ENCODE data around the gene KLK2. TPM values are rescaled to one million over a fixed set of nuclear protein-coding genes. Genes with fewer than 3 reads are reported as not detected.

KLK2 gene
- total RNA-seq, 5 donors from 2014 or later (not counting 1 experiment from before 2014, with no cell fraction given) = not detected

DNA sequence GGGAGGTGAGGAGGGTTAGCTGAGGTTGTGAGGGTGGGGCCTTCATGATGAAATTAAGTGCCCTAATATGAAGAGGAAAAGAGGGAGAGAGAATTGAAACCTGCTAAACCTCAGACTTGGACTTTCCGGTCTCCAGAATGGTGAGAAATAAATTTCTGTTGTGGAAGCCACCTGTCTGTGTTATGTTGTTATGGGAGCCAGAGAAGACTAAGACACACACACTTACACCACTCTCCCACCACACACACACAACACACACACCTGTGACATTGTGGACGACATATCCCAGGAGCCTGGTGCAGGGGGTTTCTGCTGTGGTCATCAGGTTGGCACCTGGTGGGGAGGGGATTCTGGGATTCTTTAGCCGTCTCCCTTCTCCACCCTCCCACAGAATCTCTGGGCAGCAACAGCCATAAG, 24.0 kb downstream of the KLK2 start:
- H3K4me3 ChIP-seq (ENCODE audit: control insufficient read depth in 1 of 2, extremely low read depth in 1 of 2, low read length in 1 of 2) = no peak overlapping the region
- ATAC-seq (replicated peaks in 1 of 4) (no peak), DNase-seq (no peak)
- H3K4me1 ChIP-seq (ENCODE audit: control insufficient read depth in 1 of 2, extremely low read depth in 1 of 2, insufficient read depth in 2 of 2, low read length in 2 of 2) = no peaks in the 10 kb centered on the region
- peaks cover 0 to 4% (median 4%) of the 10 kb centered on the region in 3 donors for H3K9me3 Mint-ChIP-seq
- no peaks in the 10 kb centered on the region for H3K36me3 ChIP-seq (ENCODE audit: control insufficient read depth in 2 of 2, extremely low read depth in 1 of 2, insufficient read depth in 1 of 2, low read length in 1 of 2)
- no peaks in the 10 kb centered on the region for H3K4me1 Mint-ChIP-seq
- H3K27ac Mint-ChIP-seq = no peak overlapping the region
- POLR2A ChIA-PET = no interaction called here
- H3K27ac ChIP-seq (ENCODE audit: low read length) = no peak overlapping the region
- CTCF ChIA-PET = no interaction called here
- H3K36me3 Mint-ChIP-seq = no peaks in the 10 kb centered on the region
- H3K9me3 ChIP-seq = no peaks in the 10 kb centered on the region
- no peak overlapping the region for H3K4me3 Mint-ChIP-seq
- peaks cover 26% of the 10 kb centered on the region in 2 donors for H3K27me3 Mint-ChIP-seq
- no CpG with 5 or more reads among the region's 3 CpGs for WGBS (ENCODE audit: insufficient coverage)
- peaks cover 2 to 26% of the 10 kb centered on the region in 2 experiments for H3K27me3 ChIP-seq (replicated peaks in 1 of 2; ENCODE audit: control insufficient read depth in 2 of 2, extremely low read depth in 1 of 2, insufficient read depth in 2 of 2, low read length in 1 of 2)

DNA sequence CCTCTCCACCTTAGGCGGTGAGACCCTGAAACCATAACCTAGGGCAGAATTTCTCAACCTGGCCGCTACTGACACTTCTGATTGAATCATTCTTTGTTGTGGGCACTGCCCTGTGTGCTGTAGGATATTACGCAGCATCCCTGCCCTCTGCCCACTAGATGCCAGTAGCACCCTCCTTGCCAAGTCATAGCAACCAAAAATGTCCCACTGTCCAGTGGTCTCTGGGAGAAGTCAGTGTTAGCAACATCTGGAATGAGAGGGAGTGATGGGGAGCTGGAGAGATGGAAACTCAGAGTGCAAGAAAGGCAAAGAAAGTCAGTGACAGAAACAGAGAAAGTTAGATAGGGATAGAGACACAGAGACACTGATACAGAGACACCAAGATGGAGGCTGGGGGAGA, 24.4 kb downstream of the KLK2 start:
- DNase-seq (no peak), ATAC-seq (replicated peaks in 1 of 4) (no peak)
- Histone ChIP-seq H3K4me3 (ENCODE audit: control insufficient read depth in 1 of 2, extremely low read depth in 1 of 2, low read length in 1 of 2) (no peak overlapping the region), H3K27me3 (replicated peaks in 1 of 2; ENCODE audit: control insufficient read depth in 2 of 2, extremely low read depth in 1 of 2, insufficient read depth in 2 of 2, low read length in 1 of 2) (peaks cover 2 to 23% of the 10 kb centered on the region in 2 experiments), H3K36me3 (ENCODE audit: control insufficient read depth in 2 of 2, extremely low read depth in 1 of 2, insufficient read depth in 1 of 2, low read length in 1 of 2) (no peaks in the 10 kb centered on the region), H3K27ac (ENCODE audit: low read length) (no peak overlapping the region), H3K9me3 (no peaks in the 10 kb centered on the region), H3K4me1 (ENCODE audit: control insufficient read depth in 1 of 2, extremely low read depth in 1 of 2, insufficient read depth in 2 of 2, low read length in 2 of 2) (no peaks in the 10 kb centered on the region)
- no peak overlapping the region for H3K27ac Mint-ChIP-seq
- no peak overlapping the region for H3K4me3 Mint-ChIP-seq
- H3K36me3 Mint-ChIP-seq = no peaks in the 10 kb centered on the region
- peaks cover 22 to 25% of the 10 kb centered on the region in 2 donors for H3K27me3 Mint-ChIP-seq
- CTCF ChIA-PET = no interaction called here
- POLR2A ChIA-PET = no interaction called here
- H3K4me1 Mint-ChIP-seq = no peaks in the 10 kb centered on the region
- WGBS (ENCODE audit: insufficient coverage) = 0% methylated on average over 1 of the region's 3 CpGs
- peaks cover 0 to 4% (median 4%) of the 10 kb centered on the region in 3 donors for H3K9me3 Mint-ChIP-seq

DNA sequence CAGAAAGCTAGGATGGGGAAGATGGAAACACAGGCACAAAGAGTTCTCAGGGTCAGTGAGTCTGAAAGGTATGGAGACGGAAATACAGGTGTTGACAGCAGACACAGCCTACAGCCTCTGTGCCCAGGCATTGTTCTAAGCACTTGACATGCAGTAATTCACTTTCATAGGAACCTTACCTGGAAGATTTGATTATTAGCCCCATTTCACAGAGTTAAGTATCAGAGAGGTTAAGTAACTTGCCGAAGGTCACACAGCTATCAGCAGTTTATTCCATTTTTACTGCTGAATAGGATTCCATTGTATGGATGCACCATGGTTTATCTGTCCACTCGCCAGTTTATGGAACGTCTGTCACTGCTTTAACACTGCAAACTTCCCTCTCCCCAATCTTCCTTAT, 24.8 kb downstream of the KLK2 start:
- peaks cover 0 to 4% (median 4%) of the 10 kb centered on the region in 3 donors for H3K9me3 Mint-ChIP-seq
- H3K9me3 ChIP-seq = no peaks in the 10 kb centered on the region
- WGBS (ENCODE audit: insufficient coverage) = 86% methylated on average over 1 of the region's 4 CpGs
- peaks cover 22 to 24% of the 10 kb centered on the region in 2 donors for H3K27me3 Mint-ChIP-seq
- no peak overlapping the region for H3K4me3 Mint-ChIP-seq
- no peak overlapping the region for H3K4me3 ChIP-seq (ENCODE audit: control insufficient read depth in 1 of 2, extremely low read depth in 1 of 2, low read length in 1 of 2)
- no peaks in the 10 kb centered on the region for H3K36me3 Mint-ChIP-seq
- CTCF ChIA-PET = no interaction called here
- H3K27ac ChIP-seq (ENCODE audit: low read length) = no peak overlapping the region
- no peaks in the 10 kb centered on the region for H3K36me3 ChIP-seq (ENCODE audit: control insufficient read depth in 2 of 2, extremely low read depth in 1 of 2, insufficient read depth in 1 of 2, low read length in 1 of 2)
- H3K27ac Mint-ChIP-seq = no peak overlapping the region
- H3K4me1 ChIP-seq (ENCODE audit: control insufficient read depth in 1 of 2, extremely low read depth in 1 of 2, insufficient read depth in 2 of 2, low read length in 2 of 2) = no peaks in the 10 kb centered on the region
- H3K4me1 Mint-ChIP-seq = no peaks in the 10 kb centered on the region
- DNase-seq = no peak
- peaks cover 2 to 20% of the 10 kb centered on the region in 2 experiments for H3K27me3 ChIP-seq (replicated peaks in 1 of 2; ENCODE audit: control insufficient read depth in 2 of 2, extremely low read depth in 1 of 2, insufficient read depth in 2 of 2, low read length in 1 of 2)
- POLR2A ChIA-PET = no interaction called here
- no peak for ATAC-seq (replicated peaks in 1 of 4)

DNA sequence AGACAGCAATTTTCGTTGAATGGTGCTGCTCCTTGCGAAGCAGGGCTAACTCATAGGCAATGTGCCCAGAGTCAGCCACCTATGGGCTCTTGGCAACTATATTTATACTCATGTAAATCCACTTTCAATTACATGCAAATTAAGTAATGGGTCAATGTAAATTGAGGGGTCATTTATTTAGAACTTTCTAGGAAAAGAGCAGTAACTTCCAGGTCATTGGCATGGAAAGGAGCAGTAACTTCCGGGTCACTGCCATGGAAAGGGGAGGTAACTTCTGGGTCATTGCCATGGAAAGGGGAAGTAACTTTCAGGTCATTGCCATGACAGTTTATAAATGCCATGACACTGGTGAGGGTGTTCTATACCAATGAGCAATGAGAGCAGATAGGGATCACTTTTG, 26.3 kb downstream of the KLK2 start:
- no peak overlapping the region for H3K27ac ChIP-seq (ENCODE audit: low read length)
- CTCF ChIA-PET = no interaction called here
- DNase-seq (no peak), ATAC-seq (replicated peaks in 1 of 4) (no peak)
- no peak overlapping the region for H3K4me3 ChIP-seq (ENCODE audit: control insufficient read depth in 1 of 2, extremely low read depth in 1 of 2, low read length in 1 of 2)
- Mint-ChIP-seq H3K27me3 (peaks cover 22% of the 10 kb centered on the region in 2 donors), H3K4me1 (no peaks in the 10 kb centered on the region), H3K4me3 (no peak overlapping the region), H3K36me3 (no peaks in the 10 kb centered on the region), H3K9me3 (peaks cover 0 to 4% (median 0%) of the 10 kb centered on the region in 3 donors), H3K27ac (no peak overlapping the region)
- 91% methylated on average over 1 of the region's 3 CpGs for WGBS (ENCODE audit: insufficient coverage)
- no peaks in the 10 kb centered on the region for H3K4me1 ChIP-seq (ENCODE audit: control insufficient read depth in 1 of 2, extremely low read depth in 1 of 2, insufficient read depth in 2 of 2, low read length in 2 of 2)
- H3K9me3 ChIP-seq = no peaks in the 10 kb centered on the region
- H3K36me3 ChIP-seq (ENCODE audit: control insufficient read depth in 2 of 2, extremely low read depth in 1 of 2, insufficient read depth in 1 of 2, low read length in 1 of 2) = no peaks in the 10 kb centered on the region
- POLR2A ChIA-PET = no interaction called here
- peaks cover 2 to 14% of the 10 kb centered on the region in 2 experiments for H3K27me3 ChIP-seq (replicated peaks in 1 of 2; ENCODE audit: control insufficient read depth in 2 of 2, extremely low read depth in 1 of 2, insufficient read depth in 2 of 2, low read length in 1 of 2)

DNA sequence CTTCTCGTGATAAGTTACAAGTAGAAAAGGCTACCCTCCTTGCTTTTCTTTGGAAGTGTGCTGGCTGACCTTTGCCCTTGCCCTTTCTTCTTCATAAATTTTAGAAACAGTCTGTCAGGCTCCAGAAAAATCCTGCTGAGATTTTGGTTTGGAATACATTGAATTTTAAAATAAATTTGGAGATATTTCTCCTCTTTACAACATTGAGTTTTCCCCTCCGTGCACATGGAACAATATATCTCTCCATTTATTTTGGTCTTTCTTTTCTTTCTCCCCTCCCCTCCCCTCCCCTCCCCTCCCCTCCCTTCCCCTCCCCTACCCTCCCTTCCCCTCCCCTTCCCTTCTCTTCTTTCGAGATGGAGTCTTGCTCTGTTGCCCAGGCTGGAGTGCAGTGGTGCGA, 29.4 kb downstream of the KLK2 start:
- no peak overlapping the region for H3K4me3 ChIP-seq (ENCODE audit: control insufficient read depth in 1 of 2, extremely low read depth in 1 of 2, low read length in 1 of 2)
- H3K9me3 Mint-ChIP-seq = no peaks in the 10 kb centered on the region
- ChIA-PET CTCF (no interaction called here), POLR2A (no interaction called here)
- ATAC-seq (replicated peaks in 1 of 4) (no peak), DNase-seq (no peak)
- H3K4me1 ChIP-seq (ENCODE audit: control insufficient read depth in 1 of 2, extremely low read depth in 1 of 2, insufficient read depth in 2 of 2, low read length in 2 of 2) = no peaks in the 10 kb centered on the region
- H3K4me1 Mint-ChIP-seq = no peaks in the 10 kb centered on the region
- no peaks in the 10 kb centered on the region for H3K9me3 ChIP-seq
- no peaks in the 10 kb centered on the region for H3K36me3 ChIP-seq (ENCODE audit: control insufficient read depth in 2 of 2, extremely low read depth in 1 of 2, insufficient read depth in 1 of 2, low read length in 1 of 2)
- peaks cover 2 to 15% of the 10 kb centered on the region in 2 experiments for H3K27me3 ChIP-seq (replicated peaks in 1 of 2; ENCODE audit: control insufficient read depth in 2 of 2, extremely low read depth in 1 of 2, insufficient read depth in 2 of 2, low read length in 1 of 2)
- no peak overlapping the region for H3K27ac ChIP-seq (ENCODE audit: low read length)
- H3K27me3 Mint-ChIP-seq = peaks cover 29 to 32% of the 10 kb centered on the region in 2 donors
- H3K36me3 Mint-ChIP-seq = no peaks in the 10 kb centered on the region
- no peak overlapping the region for H3K4me3 Mint-ChIP-seq
- no peak overlapping the region for H3K27ac Mint-ChIP-seq
- WGBS (ENCODE audit: insufficient coverage) = 100% methylated on average over 1 of the region's 4 CpGs

DNA sequence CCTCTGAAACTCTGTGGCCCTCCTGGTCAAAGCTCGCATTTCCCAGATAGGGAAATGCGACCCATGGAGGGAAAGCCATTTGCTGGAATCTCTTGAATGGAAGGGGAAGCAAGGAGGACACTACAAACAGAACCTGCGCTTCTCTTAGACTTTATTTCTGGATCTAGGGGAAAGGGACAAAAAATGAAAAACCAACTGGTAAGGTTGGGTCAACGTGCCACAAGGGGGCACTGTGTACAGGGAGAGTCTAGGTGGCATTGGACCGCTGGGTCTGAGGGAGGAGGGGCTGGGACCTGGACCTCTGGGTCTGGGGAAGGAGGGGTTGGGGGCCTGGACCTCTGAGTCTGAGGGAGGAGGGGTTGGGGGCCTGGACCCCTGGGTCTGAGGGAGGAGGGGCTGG, 33.0 kb downstream of the KLK2 start:
- ChIA-PET POLR2A (no interaction called here), CTCF (no interaction called here)
- peaks cover 7 to 47% of the 10 kb centered on the region in 2 experiments for H3K27me3 ChIP-seq (replicated peaks in 1 of 2; ENCODE audit: control insufficient read depth in 2 of 2, extremely low read depth in 1 of 2, insufficient read depth in 2 of 2, low read length in 1 of 2)
- no peak overlapping the region for H3K27ac ChIP-seq (ENCODE audit: low read length)
- ATAC-seq (replicated peaks in 1 of 4) (no peak), DNase-seq (peak in 15 of 35 experiments; percentile 2 to 42 (median 20))
- Mint-ChIP-seq H3K36me3 (no peaks in the 10 kb centered on the region), H3K27me3 (peaks cover 51 to 55% of the 10 kb centered on the region in 2 donors), H3K4me1 (peaks cover 12% of the 10 kb centered on the region in 3 donors), H3K27ac (no peak overlapping the region), H3K4me3 (no peak overlapping the region), H3K9me3 (no peaks in the 10 kb centered on the region)
- peaks cover 0 to 10% of the 10 kb centered on the region in 2 experiments for H3K4me1 ChIP-seq (ENCODE audit: control insufficient read depth in 1 of 2, extremely low read depth in 1 of 2, insufficient read depth in 2 of 2, low read length in 2 of 2)
- H3K9me3 ChIP-seq = no peaks in the 10 kb centered on the region
- no peaks in the 10 kb centered on the region for H3K36me3 ChIP-seq (ENCODE audit: control insufficient read depth in 2 of 2, extremely low read depth in 1 of 2, insufficient read depth in 1 of 2, low read length in 1 of 2)
- WGBS (ENCODE audit: insufficient coverage) = 7% methylated on average over 5 of the region's 5 CpGs
- H3K4me3 ChIP-seq (ENCODE audit: control insufficient read depth in 1 of 2, extremely low read depth in 1 of 2, low read length in 1 of 2) = no peak overlapping the region

DNA sequence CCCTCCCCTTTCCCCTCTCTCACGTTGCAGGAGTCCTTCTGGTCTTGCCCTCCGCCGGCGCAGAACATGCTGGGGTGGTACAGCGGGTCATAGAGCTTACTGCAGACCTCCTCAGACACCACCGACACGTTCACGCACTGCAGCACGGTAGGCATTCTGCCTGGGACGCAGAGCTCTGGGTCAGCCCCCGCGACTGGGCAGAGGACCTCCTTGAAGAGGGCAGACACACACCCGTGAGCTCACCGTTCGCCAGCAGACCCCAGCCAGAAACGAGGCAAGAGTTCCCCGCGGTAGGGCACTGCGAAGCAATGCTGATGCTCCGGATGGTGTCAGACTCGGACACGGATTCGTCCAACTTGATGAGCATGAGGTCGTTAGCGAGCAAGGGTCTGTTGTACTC, 35.1 kb downstream of the KLK2 start:
- WGBS (ENCODE audit: insufficient coverage) = 77% methylated on average over 24 of the region's 25 CpGs
- H3K36me3 Mint-ChIP-seq = no peaks in the 10 kb centered on the region

More for the DNA sequence above, 35.1 kb downstream of the KLK2 start:
- no peak for ATAC-seq (replicated peaks in 1 of 4)
- H3K9me3 ChIP-seq = no peaks in the 10 kb centered on the region
- no peaks in the 10 kb centered on the region for H3K36me3 ChIP-seq (ENCODE audit: control insufficient read depth in 2 of 2, extremely low read depth in 1 of 2, insufficient read depth in 1 of 2, low read length in 1 of 2)
- no peak overlapping the region for H3K27ac ChIP-seq (ENCODE audit: low read length)
- peaks cover 12% of the 10 kb centered on the region in 3 donors for H3K4me1 Mint-ChIP-seq
- ChIA-PET POLR2A (no interaction called here), CTCF (no interaction called here)
- peak overlapping the region in 1 of 3 donors; percentile 59 for H3K4me3 Mint-ChIP-seq
- H3K27me3 ChIP-seq (replicated peaks in 1 of 2; ENCODE audit: control insufficient read depth in 2 of 2, extremely low read depth in 1 of 2, insufficient read depth in 2 of 2, low read length in 1 of 2) = peaks cover 9 to 64% of the 10 kb centered on the region in 2 experiments
- DNase-seq = no peak
- peaks cover 51 to 61% of the 10 kb centered on the region in 2 donors for H3K27me3 Mint-ChIP-seq
- peaks cover 0 to 10% of the 10 kb centered on the region in 2 experiments for H3K4me1 ChIP-seq (ENCODE audit: control insufficient read depth in 1 of 2, extremely low read depth in 1 of 2, insufficient read depth in 2 of 2, low read length in 2 of 2)
- no peaks in the 10 kb centered on the region for H3K9me3 Mint-ChIP-seq
- no peak overlapping the region for H3K27ac Mint-ChIP-seq
- no peak overlapping the region for H3K4me3 ChIP-seq (ENCODE audit: control insufficient read depth in 1 of 2, extremely low read depth in 1 of 2, low read length in 1 of 2)
